Right atrium auricular region (tissue), 2 donors: ENCODE results near the gene RBMS1. TPM values are rescaled to one million over a fixed set of nuclear protein-coding genes. Genes with fewer than 3 reads are reported as not detected.

Experiments
- DNase-seq: peaks from one replicate; pipeline ENCODE4 v3.0.0-alpha.2; 2019; ENCODE audit warnings: low spot score
- H3K27ac ChIP-seq, 2 donors: fragments of 200-600 bp; sonication (generic); 1 replicate in 1 of 2; 2 replicates in 1 of 2; pipeline ENCODE4 v1.5.1; 2016 to 2019
- H3K27me3 ChIP-seq, 2 donors: fragments of 200-600 bp; sonication (generic); one replicate each; pipeline versions ENCODE4 v1.5.1 to v1.6.0; 2017 to 2019
- H3K36me3 ChIP-seq: fragments of 200-600 bp; sonication (generic); one replicate; pipeline ENCODE4 v1.5.1; 2016
- H3K4me1 ChIP-seq, 2 donors: fragments of 200-600 bp; sonication (generic); one replicate each; pipeline versions ENCODE4 v1.5.1 to v1.6.0; 2017 to 2019
- H3K4me3 ChIP-seq, 2 donors: fragments of 200-600 bp; sonication (generic); 1 replicate in 1 of 2; 2 replicates in 1 of 2; pipeline ENCODE4 v1.5.1; 2017 to 2019; ENCODE audit warnings: mild to moderate bottlenecking in 1 of 2, moderate library complexity in 1 of 2
- H3K9me3 ChIP-seq, 2 donors: fragments of 200-600 bp; sonication (generic); one replicate each; pipeline ENCODE4 v1.5.1; 2019
- CTCF ChIP-seq, 2 donors: fragments of 200-600 bp; sonication (generic); IDR thresholded peaks; one replicate each; pipeline ENCODE4 v1.5.1; 2019; ENCODE audit warnings: antibody characterized with exemption in 2 of 2
- total RNA-seq, 2 donors: library from RNA; depleted of rRNA; stranded (reverse); fragments of >200 nt; gene quantifications; one replicate each; pipeline ENCODE4 v1.1.0, GENCODE V29; 2016

The RBMS1 gene
- total RNA-seq, 2 donors from 2014 or later = 52.3 to 57.0 TPM

- Histone ChIP-seq H3K27ac (no peak overlapping the region), H3K4me3 (no peak overlapping the region), H3K9me3 (no peaks in the 10 kb centered on the region), H3K36me3 (no peaks in the 10 kb centered on the region), H3K27me3 (no peaks in the 10 kb centered on the region), H3K4me1 (peaks cover 0 to 39% of the 10 kb centered on the region in 2 donors)
- TF ChIP-seq CTCF (IDR thresholded peaks at IDR 0.05) = no peak
- DNase-seq = no peak
Measured at GRCh38 chr2:160226367-160226766, 267.2 kb downstream of the RBMS1 start.

GRCh38 chr2:160225722-160226121 lies 267.9 kb downstream of the RBMS1 start:
- Histone ChIP-seq H3K4me3 (no peak overlapping the region), H3K9me3 (no peaks in the 10 kb centered on the region), H3K4me1 (peaks cover 0 to 43% of the 10 kb centered on the region in 2 donors), H3K27ac (no peak overlapping the region), H3K36me3 (no peaks in the 10 kb centered on the region), H3K27me3 (no peaks in the 10 kb centered on the region)
- TF ChIP-seq CTCF (IDR thresholded peaks at IDR 0.05) = no peak
- DNase-seq = no peak

- no peak overlapping the region for H3K27ac ChIP-seq
- no peaks in the 10 kb centered on the region for H3K36me3 ChIP-seq
- no peaks in the 10 kb centered on the region for H3K9me3 ChIP-seq
- TF ChIP-seq CTCF (IDR thresholded peaks at IDR 0.05) = no peak
- DNase-seq = no peak
- H3K4me3 ChIP-seq = no peak overlapping the region
- H3K4me1 ChIP-seq = peaks cover 0 to 43% of the 10 kb centered on the region in 2 donors
- H3K27me3 ChIP-seq = no peaks in the 10 kb centered on the region
Measured at GRCh38 chr2:160224507-160224906, 269.1 kb downstream of the RBMS1 start.

- Histone ChIP-seq H3K9me3 (no peaks in the 10 kb centered on the region), H3K4me3 (no peak overlapping the region), H3K27me3 (no peaks in the 10 kb centered on the region), H3K27ac (peak overlapping the region in 1 of 2 donors; percentile 38), H3K4me1 (peaks cover 0 to 43% of the 10 kb centered on the region in 2 donors), H3K36me3 (no peaks in the 10 kb centered on the region)
- DNase-seq = no peak
- TF ChIP-seq CTCF (IDR thresholded peaks at IDR 0.05) = no peak
Measured at GRCh38 chr2:160224060-160224459, 269.5 kb downstream of the RBMS1 start.

- TF ChIP-seq CTCF (IDR thresholded peaks at IDR 0.05) = no peak
- H3K27me3 ChIP-seq = no peaks in the 10 kb centered on the region
- DNase-seq = no peak
- H3K27ac ChIP-seq = peak overlapping the region in 1 of 2 donors; percentile 38
- no peaks in the 10 kb centered on the region for H3K36me3 ChIP-seq
- H3K4me1 ChIP-seq = peaks cover 0 to 43% of the 10 kb centered on the region in 2 donors
- no peak overlapping the region for H3K4me3 ChIP-seq
- no peaks in the 10 kb centered on the region for H3K9me3 ChIP-seq
Measured at GRCh38 chr2:160223560-160223959, 270.0 kb downstream of the RBMS1 start.

GRCh38 chr2:160222546-160223283 lies 270.9 kb downstream of the RBMS1 start:
- no peaks in the 10 kb centered on the region for H3K36me3 ChIP-seq
- no peak for DNase-seq
- H3K4me1 ChIP-seq = peaks cover 0 to 36% of the 10 kb centered on the region in 2 donors
- peak overlapping the region; percentile 72 to 84 for H3K27ac ChIP-seq
- TF ChIP-seq CTCF (IDR thresholded peaks at IDR 0.05) = no peak
- H3K4me3 ChIP-seq = no peak overlapping the region
- H3K27me3 ChIP-seq = no peaks in the 10 kb centered on the region
- no peaks in the 10 kb centered on the region for H3K9me3 ChIP-seq
